SK-N-MC (cell line): ENCODE data around the gene AREL1.

Experiments used
- DNase-seq: peaks from one replicate; pipeline ENCODE4 v3.0.0-alpha.2; 2011; ENCODE audit warnings: low read depth, low spot score
- H3K27ac ChIP-seq: fragments of 200-600 bp; sonication (generic); 2 replicates; pipeline ENCODE4 v1.5.1; 2016; ENCODE audit warnings: mixed run types
- H3K36me3 ChIP-seq: fragments of 200-600 bp; sonication (generic); 2 replicates; pipeline ENCODE4 v1.6.1; 2017; ENCODE audit warnings: antibody characterized with exemption, low read length, mixed read lengths; ENCODE audit not compliant: insufficient read depth
- H3K4me3 ChIP-seq: fragments of 200-600 bp; sonication (generic); 2 replicates; pipeline ENCODE4 v1.5.1; 2016
- H3K9ac ChIP-seq: fragments of 200-600 bp; sonication (generic); 2 replicates; pipeline ENCODE4 v1.8.0; 2017; ENCODE audit warnings: mixed run types, mixed read lengths; ENCODE audit not compliant: insufficient read length
- H3K9me3 ChIP-seq: fragments of 200-600 bp; sonication (generic); 2 replicates; pipeline ENCODE4 v1.6.1; 2017; ENCODE audit warnings: low read depth, mild to moderate bottlenecking, antibody characterized with exemption, low read length, moderate library complexity, mixed read lengths
- EZH2 ChIP-seq: fragments of 200-600 bp; sonication (generic); IDR thresholded peaks from one replicate; pipeline ENCODE4 v1.6.1; 2017; ENCODE audit warnings: antibody characterized with exemption
- FOXP2 ChIP-seq: optimal IDR thresholded peaks from 2 replicates; pipeline ENCODE3; 2011; ENCODE audit warnings: mild to moderate bottlenecking, moderate library complexity; ENCODE audit not compliant: insufficient read depth; ENCODE audit errors: extremely low read length, control extremely low read depth
- POLR2AphosphoS5 ChIP-seq: IDR thresholded peaks from 2 replicates; pipeline ENCODE4 v1.6.1; 2012; ENCODE audit warnings: mild to moderate bottlenecking, low read depth, low read length, borderline replicate concordance

AREL1 gene

DNA sequence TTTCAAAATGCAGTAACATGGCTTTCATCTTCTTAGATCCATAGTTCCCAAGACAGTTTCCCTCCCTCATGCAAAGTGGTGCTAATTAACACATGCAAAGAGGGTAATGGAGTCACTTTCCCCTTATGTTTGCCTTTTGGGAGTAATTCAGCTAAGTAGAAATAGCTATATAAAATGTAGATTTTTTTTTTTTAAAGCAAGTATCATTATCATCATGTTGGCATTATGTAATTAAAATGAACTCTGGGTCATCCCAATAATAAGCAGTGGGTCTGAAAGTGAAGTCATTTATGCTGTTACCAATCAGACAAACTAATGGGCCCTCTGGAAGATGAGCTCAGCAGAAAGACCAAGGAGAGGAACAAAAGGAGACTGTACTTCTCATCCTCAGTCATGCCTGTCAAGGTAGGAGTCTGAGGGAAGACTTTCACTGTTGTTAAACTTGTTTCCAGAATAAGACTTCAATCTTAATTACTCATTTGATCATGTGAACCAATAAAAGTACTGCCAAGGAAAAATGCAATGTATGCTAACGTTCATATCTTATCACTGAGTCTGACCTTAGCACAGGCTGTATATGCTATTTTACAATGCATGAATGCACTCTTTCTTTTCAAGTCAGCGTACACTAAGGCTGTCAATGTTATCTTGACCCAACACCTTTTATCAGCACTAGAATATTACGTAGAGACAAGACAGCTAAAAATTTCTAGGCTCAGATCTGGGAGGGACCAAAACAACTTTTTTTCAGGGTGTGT is 26.8 kb downstream of the AREL1 start:
- no peak overlapping the region for H3K9ac ChIP-seq
- DNase-seq, result no peak
- no peak overlapping the region for H3K27ac ChIP-seq
- H3K4me3 ChIP-seq, result no peak overlapping the region
- TF ChIP-seq POLR2AphosphoS5 (no peak), FOXP2 (no peak), EZH2 (no peak)
- H3K36me3 ChIP-seq, result peaks cover 37% of the 10 kb centered on the region
- H3K9me3 ChIP-seq, result no peaks in the 10 kb centered on the region

DNA sequence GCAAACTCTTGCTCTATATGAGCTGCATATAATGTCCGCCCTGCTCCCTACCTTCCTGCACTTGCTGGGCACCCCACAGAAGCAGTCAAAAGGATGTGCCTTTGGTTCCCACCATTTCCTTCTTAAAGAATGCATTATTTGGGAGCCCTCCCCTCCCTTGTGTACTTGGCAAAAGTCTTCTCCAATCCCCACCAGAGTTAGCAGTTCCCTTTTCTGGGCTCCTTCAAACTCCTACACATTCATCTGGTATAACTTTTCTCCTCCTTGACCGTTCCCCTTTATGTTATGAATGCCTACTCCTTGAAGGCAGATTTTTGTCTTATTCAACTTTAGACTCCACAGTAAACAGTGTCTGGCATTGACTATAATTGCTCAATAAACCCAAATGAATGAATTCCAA is 27.8 kb downstream of the AREL1 start:
- TF ChIP-seq FOXP2 (no peak), POLR2AphosphoS5 (no peak), EZH2 (no peak)
- no peak for DNase-seq
- peaks cover 28% of the 10 kb centered on the region for H3K36me3 ChIP-seq
- H3K9me3 ChIP-seq, result no peaks in the 10 kb centered on the region
- no peak overlapping the region for H3K4me3 ChIP-seq
- H3K27ac ChIP-seq, result no peak overlapping the region
- no peak overlapping the region for H3K9ac ChIP-seq

DNA sequence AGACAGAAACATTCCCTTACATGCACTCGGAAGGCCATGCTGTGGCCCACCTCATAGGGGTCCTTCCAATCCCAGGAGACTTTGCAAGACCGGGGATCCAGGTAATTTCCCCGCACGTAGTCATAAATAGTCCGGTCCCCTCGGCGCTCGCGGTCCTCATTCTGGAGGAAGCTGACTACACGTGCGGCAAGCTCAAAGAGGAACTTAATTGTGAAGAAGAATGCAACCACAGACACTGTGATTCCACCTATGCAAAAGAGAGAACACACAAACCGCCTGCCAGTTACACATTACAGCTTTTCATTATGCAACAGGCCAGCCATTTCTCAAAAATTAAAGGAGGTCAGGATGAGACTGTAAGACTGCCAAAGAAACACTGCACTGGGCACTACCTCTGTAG is 28.4 kb downstream of the AREL1 start:
- H3K27ac ChIP-seq, result no peak overlapping the region
- no peak for TF ChIP-seq POLR2AphosphoS5
- no peak for TF ChIP-seq FOXP2
- no peak for TF ChIP-seq EZH2
- no peak overlapping the region for H3K4me3 ChIP-seq
- no peak overlapping the region for H3K9ac ChIP-seq
- peaks cover 26% of the 10 kb centered on the region for H3K36me3 ChIP-seq
- no peaks in the 10 kb centered on the region for H3K9me3 ChIP-seq
- DNase-seq, result no peak

DNA sequence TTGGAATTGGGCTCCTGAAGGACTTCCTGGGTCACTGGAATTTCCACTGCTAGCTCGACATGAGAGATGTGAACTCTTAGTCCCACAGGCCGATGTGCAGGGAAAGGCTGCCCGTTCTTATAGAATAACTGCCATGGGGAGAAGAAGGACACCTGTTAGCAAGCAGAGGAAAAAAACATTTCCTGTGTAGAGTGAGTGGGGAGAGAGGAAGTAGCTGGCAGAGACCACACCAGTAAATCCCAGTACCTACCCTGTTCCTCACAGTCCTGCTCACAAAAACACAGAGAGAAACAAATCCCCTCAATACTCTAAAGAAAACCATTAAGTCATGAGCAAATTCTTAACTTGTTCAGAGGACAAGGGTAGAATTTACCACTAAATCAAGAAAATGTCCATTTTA is 29.5 kb downstream of the AREL1 start:
- no peak overlapping the region for H3K9ac ChIP-seq
- no peak for DNase-seq
- TF ChIP-seq FOXP2 (no peak), POLR2AphosphoS5 (no peak), EZH2 (no peak)

DNA sequence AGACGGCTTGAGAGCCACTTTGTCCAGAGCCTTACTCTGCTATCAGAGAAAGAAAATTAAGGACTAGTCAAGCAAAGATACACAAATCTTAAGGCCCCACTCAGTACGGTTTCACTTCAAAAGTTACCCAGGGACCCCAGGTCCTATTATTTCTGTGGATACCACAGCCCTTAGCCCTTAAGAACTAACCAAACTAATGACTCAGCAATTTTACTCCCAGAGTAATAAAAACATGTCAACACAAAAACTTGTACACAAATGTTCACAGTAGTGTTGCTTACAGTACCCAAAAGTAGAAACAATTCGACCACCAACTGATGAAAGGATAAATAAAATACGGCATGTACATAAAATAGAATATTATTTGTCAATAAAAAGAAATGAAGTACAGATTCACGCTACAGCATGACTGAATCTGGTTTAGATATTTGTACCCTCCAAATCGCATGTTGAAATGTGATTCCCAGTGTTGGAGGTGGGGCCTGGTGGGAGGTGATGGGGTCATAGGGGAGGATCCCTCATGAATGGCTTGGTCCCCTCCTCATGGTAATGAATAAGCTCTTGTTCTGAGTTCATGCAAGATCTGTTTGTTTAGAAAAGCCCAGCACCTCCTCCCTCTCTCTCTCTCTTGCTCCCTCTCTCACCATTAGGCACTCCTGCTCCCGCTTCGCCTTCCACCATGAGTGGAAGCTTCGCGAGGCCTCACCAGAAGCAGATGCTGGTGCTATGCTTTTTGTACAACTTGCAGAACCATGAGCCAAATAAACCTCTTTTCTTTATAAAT is 30.5 kb downstream of the AREL1 start:
- TF ChIP-seq POLR2AphosphoS5 (no peak), FOXP2 (no peak), EZH2 (no peak)
- DNase-seq, result no peak
- no peaks in the 10 kb centered on the region for H3K9me3 ChIP-seq
- H3K36me3 ChIP-seq, result peaks cover 24% of the 10 kb centered on the region
- no peak overlapping the region for H3K4me3 ChIP-seq
- no peak overlapping the region for H3K9ac ChIP-seq
- no peak overlapping the region for H3K27ac ChIP-seq

More for the DNA sequence above, 29.5 kb downstream of the AREL1 start:
- H3K27ac ChIP-seq, result no peak overlapping the region
- no peaks in the 10 kb centered on the region for H3K9me3 ChIP-seq
- no peak overlapping the region for H3K4me3 ChIP-seq
- H3K36me3 ChIP-seq, result peaks cover 24% of the 10 kb centered on the region

DNA sequence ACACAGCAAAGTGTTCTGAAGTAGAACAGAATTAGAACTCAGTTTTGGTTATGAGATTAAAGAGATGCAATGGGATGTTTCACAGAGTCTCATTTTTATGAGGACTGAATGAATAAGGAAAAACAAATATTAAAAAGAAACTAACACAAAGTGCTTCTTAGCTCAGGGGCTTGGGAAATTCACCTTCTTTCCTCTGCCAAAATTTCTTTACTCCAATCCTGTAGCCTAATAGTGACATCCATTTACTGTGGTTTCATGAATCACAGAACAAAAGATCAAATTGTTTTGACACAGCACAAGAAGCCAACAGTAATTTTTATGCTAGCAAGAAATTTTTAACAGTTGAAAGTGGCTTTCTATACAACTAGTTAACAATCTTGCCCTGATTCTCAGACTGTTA is 37.7 kb downstream of the AREL1 start:
- no peak for TF ChIP-seq POLR2AphosphoS5
- TF ChIP-seq EZH2, result no peak
- no peak for TF ChIP-seq FOXP2
- H3K9ac ChIP-seq, result no peak overlapping the region
- no peak overlapping the region for H3K27ac ChIP-seq
- DNase-seq, result no peak
- H3K9me3 ChIP-seq, result no peaks in the 10 kb centered on the region
- peaks cover 48% of the 10 kb centered on the region for H3K36me3 ChIP-seq
- H3K4me3 ChIP-seq, result no peak overlapping the region

DNA sequence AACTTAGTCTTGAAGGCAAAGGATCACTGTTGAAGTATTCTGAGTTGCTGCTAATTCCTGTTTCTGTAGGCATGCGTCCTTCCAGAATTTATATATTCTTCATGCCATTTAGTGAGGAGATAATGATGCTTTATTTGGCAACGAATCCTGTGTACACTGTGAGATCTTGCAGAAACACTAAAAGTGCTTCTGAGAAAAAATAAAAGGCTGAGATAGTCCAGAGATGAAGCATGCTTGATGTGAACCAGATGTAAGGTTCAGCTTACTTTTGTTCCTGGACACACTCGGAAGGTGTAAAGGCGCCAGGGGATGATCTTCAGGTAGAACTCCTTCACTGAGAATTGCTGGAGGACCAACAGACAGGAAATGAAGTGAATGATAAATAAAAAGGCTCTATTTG is 39.1 kb downstream of the AREL1 start:
- no peak overlapping the region for H3K9ac ChIP-seq
- no peak overlapping the region for H3K4me3 ChIP-seq
- no peak for DNase-seq
- TF ChIP-seq FOXP2 (no peak), POLR2AphosphoS5 (no peak), EZH2 (no peak)
- H3K9me3 ChIP-seq, result no peaks in the 10 kb centered on the region
- peaks cover 62% of the 10 kb centered on the region for H3K36me3 ChIP-seq
- no peak overlapping the region for H3K27ac ChIP-seq

DNA sequence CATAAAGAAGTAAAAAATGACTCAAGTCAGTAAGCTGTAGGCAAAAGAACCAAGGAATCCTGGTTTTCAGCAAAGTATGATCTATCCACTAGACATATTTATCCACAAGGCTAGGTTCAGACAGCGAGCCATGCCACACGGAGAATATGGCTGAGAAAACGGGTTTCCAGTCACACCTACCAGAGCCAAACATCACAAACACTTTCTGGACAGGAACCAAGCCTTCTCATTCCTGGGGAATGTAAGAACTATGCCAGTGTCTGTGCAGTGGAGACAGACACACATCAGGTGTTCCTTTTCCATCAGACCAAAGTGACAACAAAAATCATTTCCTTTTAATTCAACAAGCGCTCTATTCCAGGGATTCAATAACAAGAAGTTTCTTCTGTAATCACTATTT is 41.1 kb downstream of the AREL1 start:
- H3K36me3 ChIP-seq, result peaks cover 75% of the 10 kb centered on the region
- TF ChIP-seq POLR2AphosphoS5 (no peak), FOXP2 (no peak), EZH2 (no peak)
- DNase-seq, result no peak
- H3K9me3 ChIP-seq, result no peaks in the 10 kb centered on the region
- H3K4me3 ChIP-seq, result no peak overlapping the region
- no peak overlapping the region for H3K27ac ChIP-seq
- no peak overlapping the region for H3K9ac ChIP-seq
